GM12865 (cell line): ENCODE data around the gene SMPD3.

ENCODE experiments used
- DNase-seq: peaks from one replicate; pipeline ENCODE4 v3.0.0; 2010; ENCODE audit warnings: low read depth
- H3K4me3 ChIP-seq: 2 replicates; pipeline ENCODE4 v1.5.1; 2011; ENCODE audit warnings: mild to moderate bottlenecking, low read depth, low read length, control low read depth
- TF ChIP-seq, protein P1 (sequence below): IDR thresholded peaks from 2 replicates; pipeline ENCODE4 v1.5.1; 2011; ENCODE audit warnings: low read length, control low read depth, low read depth, inconsistent platforms; ENCODE audit not compliant: insufficient read depth; ENCODE audit errors: missing control alignments

Gene SMPD3

DNA sequence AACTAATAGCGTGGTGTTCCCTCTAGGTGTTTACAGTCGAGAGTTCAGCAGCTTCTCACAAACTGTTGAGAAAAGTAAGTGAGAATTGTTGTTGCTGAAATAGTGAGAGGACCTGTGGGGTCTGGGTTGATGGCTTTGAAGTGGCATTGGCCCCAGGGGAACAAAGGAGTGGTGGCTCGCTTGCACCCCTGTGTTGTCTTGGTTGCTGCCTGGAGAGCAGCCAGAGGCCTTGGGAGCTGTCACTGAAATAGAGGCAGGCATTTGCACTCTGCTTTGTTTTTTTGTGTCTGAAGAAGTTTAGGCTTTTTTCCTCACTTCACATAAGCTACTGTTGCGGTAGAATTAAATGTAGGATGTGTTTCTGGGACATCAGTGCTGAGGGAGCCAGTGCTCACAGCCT is 100.7 kb downstream of the SMPD3 start:
- TF ChIP-seq, protein P1, sequence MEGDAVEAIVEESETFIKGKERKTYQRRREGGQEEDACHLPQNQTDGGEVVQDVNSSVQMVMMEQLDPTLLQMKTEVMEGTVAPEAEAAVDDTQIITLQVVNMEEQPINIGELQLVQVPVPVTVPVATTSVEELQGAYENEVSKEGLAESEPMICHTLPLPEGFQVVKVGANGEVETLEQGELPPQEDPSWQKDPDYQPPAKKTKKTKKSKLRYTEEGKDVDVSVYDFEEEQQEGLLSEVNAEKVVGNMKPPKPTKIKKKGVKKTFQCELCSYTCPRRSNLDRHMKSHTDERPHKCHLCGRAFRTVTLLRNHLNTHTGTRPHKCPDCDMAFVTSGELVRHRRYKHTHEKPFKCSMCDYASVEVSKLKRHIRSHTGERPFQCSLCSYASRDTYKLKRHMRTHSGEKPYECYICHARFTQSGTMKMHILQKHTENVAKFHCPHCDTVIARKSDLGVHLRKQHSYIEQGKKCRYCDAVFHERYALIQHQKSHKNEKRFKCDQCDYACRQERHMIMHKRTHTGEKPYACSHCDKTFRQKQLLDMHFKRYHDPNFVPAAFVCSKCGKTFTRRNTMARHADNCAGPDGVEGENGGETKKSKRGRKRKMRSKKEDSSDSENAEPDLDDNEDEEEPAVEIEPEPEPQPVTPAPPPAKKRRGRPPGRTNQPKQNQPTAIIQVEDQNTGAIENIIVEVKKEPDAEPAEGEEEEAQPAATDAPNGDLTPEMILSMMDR, result no peak
- no peak overlapping the region for H3K4me3 ChIP-seq
- no peak for DNase-seq

DNA sequence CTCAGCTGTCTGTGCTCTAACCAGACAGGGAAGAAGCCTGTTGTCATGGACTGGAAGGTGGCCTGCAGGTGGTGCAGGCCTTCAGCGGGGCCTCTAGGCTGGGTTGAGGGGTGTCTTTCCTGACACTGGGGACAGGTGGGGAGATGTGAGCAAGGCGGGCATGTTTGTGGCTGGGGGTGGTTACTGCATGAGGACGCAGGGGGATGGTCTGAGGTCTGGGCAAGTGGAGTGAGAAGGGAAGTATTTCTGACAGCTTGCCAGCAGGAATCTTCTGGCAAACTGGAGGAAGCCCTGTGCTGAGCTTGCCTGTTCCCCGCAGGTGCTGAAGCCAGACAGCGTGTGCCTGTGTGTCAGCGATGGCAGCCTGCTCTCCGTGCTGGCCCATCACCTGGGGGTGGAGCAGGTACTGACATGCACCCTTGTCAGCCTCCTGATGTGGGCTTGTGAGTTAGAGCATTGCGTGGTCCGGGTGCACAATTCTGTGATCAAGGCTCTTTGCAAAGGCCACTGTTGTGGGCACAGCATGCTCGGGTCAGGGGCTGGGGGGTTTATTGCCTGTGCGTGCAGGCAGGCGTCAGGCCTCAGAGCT is 101.3 kb downstream of the SMPD3 start:
- TF ChIP-seq, protein P1, result no peak
- no peak overlapping the region for H3K4me3 ChIP-seq
- no peak for DNase-seq

DNA sequence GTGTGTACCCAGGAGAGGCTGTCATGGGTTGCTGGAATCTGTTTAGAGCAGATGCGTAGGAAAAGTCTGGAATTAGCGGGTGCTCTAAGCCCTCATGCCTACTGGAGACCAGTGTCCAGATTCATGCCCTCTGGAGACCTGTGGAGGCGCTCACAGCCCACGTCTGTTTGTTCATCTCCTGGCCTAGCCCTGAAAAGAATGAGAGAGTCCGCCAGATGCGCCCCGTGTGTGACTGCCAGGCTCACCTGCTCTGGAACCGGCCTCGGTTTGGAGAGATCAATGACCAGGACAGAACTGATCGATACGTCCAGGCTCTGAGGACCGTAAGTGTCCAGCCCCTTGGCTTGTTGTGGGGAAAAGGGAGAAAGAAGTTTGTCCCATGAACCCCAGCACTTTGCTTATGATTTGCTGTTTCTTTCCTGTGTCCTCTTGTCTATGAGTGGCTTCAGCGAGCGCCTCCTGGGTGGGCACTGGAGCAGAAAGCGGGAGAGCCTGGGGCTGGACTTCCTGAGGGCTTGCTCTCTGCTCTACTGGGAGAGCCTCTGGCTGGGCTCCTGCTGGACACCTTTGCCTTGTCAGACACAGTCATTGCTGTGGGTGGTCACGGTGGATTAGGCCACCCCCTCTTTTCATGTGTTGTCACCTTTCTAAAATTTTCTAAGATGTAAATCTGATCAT is 102.2 kb downstream of the SMPD3 start:
- H3K4me3 ChIP-seq, result no peak overlapping the region
- TF ChIP-seq, protein P1, result no peak
- DNase-seq, result no peak

DNA sequence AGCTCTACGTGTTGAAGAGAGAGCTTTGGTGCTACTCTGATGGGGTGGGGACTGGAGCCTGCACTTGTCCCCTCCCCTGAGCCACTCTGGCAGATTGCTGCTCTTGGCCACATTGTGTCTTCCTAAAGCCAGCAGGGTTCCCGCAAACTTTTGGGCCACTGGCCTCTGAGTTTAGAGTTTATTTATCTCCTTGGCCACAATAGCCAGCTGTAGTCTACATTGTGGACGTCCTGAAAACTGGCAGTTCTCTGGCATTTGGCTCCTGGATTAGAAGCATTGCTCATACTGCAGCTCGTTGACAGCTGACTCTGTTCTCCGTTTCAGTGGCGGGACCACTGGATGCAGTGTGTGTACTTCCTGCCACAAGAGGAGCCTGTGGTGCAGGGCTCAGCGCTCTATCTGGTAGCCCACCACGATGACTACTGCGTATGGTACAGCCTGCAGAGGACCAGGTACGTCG is 102.9 kb downstream of the SMPD3 start:
- TF ChIP-seq, protein P1, result no peak
- H3K4me3 ChIP-seq, result no peak overlapping the region
- DNase-seq, result no peak

DNA sequence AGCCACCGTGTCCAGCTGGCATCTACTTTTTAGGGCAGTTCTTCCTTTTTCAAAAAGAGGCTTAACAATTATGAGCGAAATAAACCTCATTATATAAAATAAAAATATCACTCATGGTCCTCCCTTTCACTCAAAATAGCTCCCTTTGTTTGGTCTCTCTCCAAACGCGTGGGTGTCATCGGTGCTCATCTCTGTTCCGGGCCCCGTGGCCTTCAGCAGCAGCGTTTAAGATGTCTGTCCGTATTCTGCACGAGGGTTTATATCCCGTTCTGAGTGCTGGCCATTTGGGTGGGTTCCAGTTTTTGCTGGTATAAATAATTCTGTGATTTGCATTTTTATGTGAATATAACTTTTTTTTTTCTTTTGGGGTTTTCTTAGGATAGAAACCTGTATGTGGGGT is 104.1 kb downstream of the SMPD3 start:
- DNase-seq, result no peak
- TF ChIP-seq, protein P1, result no peak
- H3K4me3 ChIP-seq, result no peak overlapping the region

DNA sequence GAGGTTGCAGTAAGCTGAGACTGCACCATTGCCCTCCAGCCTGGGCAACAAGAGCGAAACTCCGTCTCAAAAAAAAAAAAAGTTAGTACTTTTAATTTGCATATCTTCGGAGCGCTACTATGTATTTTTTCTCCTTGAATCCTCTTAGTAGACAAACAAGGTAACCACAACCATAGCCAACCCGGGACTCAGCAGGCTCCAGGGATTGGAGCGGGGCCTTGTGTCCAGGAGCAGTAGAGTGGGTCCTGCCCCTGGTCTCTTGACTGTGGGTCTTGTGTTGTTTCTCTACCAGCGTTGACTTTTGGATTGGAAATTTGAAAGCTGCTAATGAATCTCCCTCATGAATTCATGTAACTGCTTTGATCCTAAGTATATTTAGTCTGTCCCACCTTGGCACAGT is 105.2 kb downstream of the SMPD3 start:
- no peak for DNase-seq
- TF ChIP-seq, protein P1, result no peak
- no peak overlapping the region for H3K4me3 ChIP-seq
